Psoas muscle (tissue), 8 donors: ENCODE results near the gene COA3. TPM values are rescaled to one million over a fixed set of nuclear protein-coding genes. Genes with fewer than 3 reads are reported as not detected.

Source experiments
- ATAC-seq, 4 donors: fragments of 200-7000 bp; cut with Tn5 transposase; one replicate each; pipeline ENCODE4 v1.9.1; 2020; ENCODE audit warnings: moderate library complexity in 3 of 4, mild to moderate bottlenecking in 2 of 4
- DNase-seq, 2 donors: peaks; one replicate each; pipeline ENCODE4 v3.0.0-alpha.2; 2020
- H3K27ac ChIP-seq: fragments of 200-600 bp; one replicate; pipeline ENCODE4 v1.8.0; 2022
- H3K27me3 ChIP-seq, 3 donors: fragments of 200-600 bp in 1 of 3; one replicate each; pipeline versions ENCODE4 v1.6.1 to v1.8.0; 2013 to 2022; ENCODE audit warnings: low read length in 2 of 3, mild to moderate bottlenecking in 2 of 3, moderate library complexity in 1 of 3; ENCODE audit not compliant: insufficient read depth in 3 of 3
- H3K36me3 ChIP-seq, 2 donors: fragments of 200-600 bp in 1 of 2; one replicate each; pipeline versions ENCODE4 v1.6.1 to v1.8.0; 2013 to 2022; ENCODE audit warnings: low read depth in 1 of 2, mild to moderate bottlenecking in 1 of 2, moderate library complexity in 1 of 2; ENCODE audit not compliant: insufficient read depth in 1 of 2
- H3K4me1 ChIP-seq: fragments of 200-600 bp; one replicate; pipeline ENCODE4 v1.8.0; 2022
- H3K4me3 ChIP-seq: fragments of 200-600 bp; one replicate; pipeline ENCODE4 v1.8.0; 2022; ENCODE audit warnings: mild to moderate bottlenecking
- H3K9me3 ChIP-seq: fragments of 200-600 bp; one replicate; pipeline ENCODE4 v1.8.0; 2022
- CTCF ChIP-seq: fragments of 200-600 bp; IDR thresholded peaks from one replicate; pipeline ENCODE4 v1.8.0; 2022; ENCODE audit warnings: antibody characterized with exemption
- WGBS, 3 donors: extraction: QIAGEN DNeasy Blood & Tissue Kit; methylation state at CpG; one replicate each; pipeline versions ENCODE4 v1.1.6 to v1.1.7; 2013; 5-methylcytosine and 5-hydroxymethylcytosine counted together
- intact Hi-C, 2 donors: fragments of 100-400 bp; cut with DNase I; formaldehyde crosslinking; loops; one replicate each; pipeline versions ENCODE4 v1.11.0 to v1.14.2; 2022
- polyA plus RNA-seq, 3 donors: library from polyadenylated mRNA; stranded (reverse); fragments of 200-250 nt; gene quantifications; one replicate each; pipeline ENCODE4 v1.2.3, GENCODE V29; 2013
- total RNA-seq, 4 donors: library from RNA; stranded (reverse); fragmentation: NEBNext Ultra II Directional in 2 of 4; extraction: Animal tissue kit (Norgen Biotek cat#: 25700) in 2 of 4; gene quantifications; one replicate each; pipeline versions ENCODE4 v1.2.1 to v1.2.4, GENCODE V29; 2021 to 2023
- donor health status: healthy with polysubstance abuse.
- donor health status: DM: no; HTN: no; CAD: no; lungs with moderate emphysema.
- donor health status: Bipolar disorder and iron deficiency.
- donor health status: healthy.
- donor health status: DM: yes; HTN: yes; CAD: no.
- donor health status: DM: no; HTN: no; CAD: no.
- donor health status: DM: no; HTN: no; CAD: no.
- donor health status: DM: yes; HTN: yes; CAD: no.

The COA3 gene
- total and polyA plus RNA-seq, 7 donors, result 69.1 to 167 (median 85.2) TPM

DNA sequence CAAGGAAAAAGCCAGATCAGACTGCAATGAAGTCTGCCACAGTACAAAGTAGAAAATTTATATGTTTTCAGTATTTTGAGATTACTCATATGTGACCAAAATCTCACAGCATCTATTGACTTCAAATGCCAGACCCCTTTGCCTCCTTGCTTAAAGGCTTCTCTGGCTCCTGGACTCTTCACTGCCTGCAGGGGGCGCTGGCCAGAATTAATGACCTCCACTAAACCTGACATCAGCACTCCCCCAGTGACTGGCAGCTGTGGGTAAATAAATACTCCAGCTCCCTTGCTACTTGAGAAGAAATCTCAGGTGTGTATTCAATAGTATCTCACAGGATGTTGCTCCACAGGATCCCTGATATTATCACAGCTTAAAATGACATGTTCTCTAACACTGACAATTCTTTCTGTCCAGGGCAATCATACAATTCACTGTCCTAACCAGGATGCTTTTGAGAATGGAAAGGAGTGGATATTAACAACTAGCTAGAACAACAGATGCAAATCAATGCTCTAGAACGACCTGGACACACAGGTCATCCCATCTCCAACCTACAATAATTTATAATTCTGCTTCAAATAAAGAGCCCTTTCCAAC lies 21.5 kb upstream of the COA3 start:
- H3K4me3 ChIP-seq, result no peak overlapping the region
- H3K27me3 ChIP-seq, result no peaks in the 10 kb centered on the region
- ATAC-seq (no peak), DNase-seq (peak; percentile 66 to 80)
- WGBS, 3 donors, result 29 to 35% (median 33%) methylated on average over 2 of the region's 2 CpGs
- peaks cover 12% of the 10 kb centered on the region for H3K4me1 ChIP-seq
- peak; percentile 54 for TF ChIP-seq CTCF
- peaks cover 11 to 81% of the 10 kb centered on the region in 2 donors for H3K36me3 ChIP-seq
- H3K9me3 ChIP-seq, result no peaks in the 10 kb centered on the region
- intact Hi-C loops, result loop anchor here (5.0 kb wide), 2 partner anchors 48 to 98 kb away; partner anchors contain the start of gene VPS25 (in 1 of the 2)
- H3K27ac ChIP-seq, result no peak overlapping the region

- H3K4me3 ChIP-seq, result no peak overlapping the region
- no peaks in the 10 kb centered on the region for H3K9me3 ChIP-seq
- peaks cover 9% of the 10 kb centered on the region for H3K4me1 ChIP-seq
- WGBS, 3 donors, result 71 to 75% (median 73%) methylated on average over 5 of the region's 5 CpGs
- no peak overlapping the region for H3K27ac ChIP-seq
- DNase-seq (no peak), ATAC-seq (no peak)
- TF ChIP-seq CTCF, result no peak
- intact Hi-C loops, result loop anchor here in 1 of 2 donors (5.0 kb wide), 1 partner anchor 96 kb away; no protein-coding TSS in a partner anchor
- peaks cover 11 to 98% of the 10 kb centered on the region in 2 donors for H3K36me3 ChIP-seq
- no peaks in the 10 kb centered on the region for H3K27me3 ChIP-seq
Observed at GRCh38 chr17:42818379-42818778, 19.9 kb upstream of the COA3 start.

DNA sequence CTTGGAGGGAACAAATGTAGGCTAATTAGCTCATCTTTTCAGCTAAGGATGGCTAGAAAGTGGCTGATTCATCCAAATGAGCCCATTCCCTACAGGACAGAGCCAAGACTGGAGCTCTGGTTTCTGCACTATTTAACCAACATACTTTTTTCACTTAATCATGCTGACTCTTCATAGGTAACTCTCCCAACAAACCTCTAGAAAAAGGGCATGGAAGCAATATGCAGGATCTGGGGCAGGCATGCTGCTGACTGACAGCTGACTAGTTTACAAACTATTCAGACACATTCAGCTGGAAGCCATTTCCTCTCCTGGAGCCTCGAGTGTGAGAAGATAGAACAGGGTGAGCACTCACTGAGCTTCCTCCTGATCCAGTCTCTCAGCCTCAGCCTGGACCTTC lies 19.4 kb upstream of the COA3 start:
- no peaks in the 10 kb centered on the region for H3K9me3 ChIP-seq
- intact Hi-C loops, result loop anchor here in 1 of 2 donors (5.0 kb wide), 1 partner anchor 96 kb away; no protein-coding TSS in a partner anchor
- H3K27me3 ChIP-seq, result no peaks in the 10 kb centered on the region
- DNase-seq, result no peak
- H3K27ac ChIP-seq, result no peak overlapping the region
- H3K4me1 ChIP-seq, result peaks cover 4% of the 10 kb centered on the region
- no peak for ATAC-seq
- 64 to 88% (median 66%) methylated on average over 1 of the region's 1 CpG for WGBS, 3 donors
- no peak overlapping the region for H3K4me3 ChIP-seq
- TF ChIP-seq CTCF, result no peak
- peaks cover 11 to 100% of the 10 kb centered on the region in 2 donors for H3K36me3 ChIP-seq

GRCh38 chr17:42814633-42815399 lies 16.3 kb upstream of the COA3 start:
- intact Hi-C loops, result loop anchor here in 1 of 2 donors (5.0 kb wide), 1 partner anchor 93 kb away; no protein-coding TSS in a partner anchor
- DNase-seq, result no peak
- no peak for TF ChIP-seq CTCF

More at GRCh38 chr17:42814633-42815399, 16.3 kb upstream of the COA3 start:
- H3K27ac ChIP-seq, result no peak overlapping the region
- H3K4me1 ChIP-seq, result no peaks in the 10 kb centered on the region
- H3K9me3 ChIP-seq, result no peaks in the 10 kb centered on the region
- ATAC-seq, result peak in 1 of 4 donors; percentile 27
- peaks cover 11 to 100% of the 10 kb centered on the region in 2 donors for H3K36me3 ChIP-seq
- no peak overlapping the region for H3K4me3 ChIP-seq
- 58 to 61% (median 59%) methylated on average over 8 of the region's 8 CpGs for WGBS, 3 donors
- no peaks in the 10 kb centered on the region for H3K27me3 ChIP-seq
